Esophagus (tissue), 2 donors: ENCODE data around the gene SIRT3. TPM values are rescaled to one million over a fixed set of nuclear protein-coding genes. Genes with fewer than 3 reads are reported as not detected.
A peak's percentile ranks its signal among the peaks of the same experiment; 100 is the strongest.
"Not testable (repeated sequence)": the region's sequence is repeated elsewhere in the genome, so short reads cannot be mapped to it uniquely, and the experiment has no call there.

Experiments
- H3K27ac ChIP-seq, 2 donors: one replicate each; pipeline ENCODE4 v1.5.1; 2013; ENCODE audit warnings: low read depth in 2 of 2, mild to moderate bottlenecking in 2 of 2, inconsistent platforms in 1 of 2, low read length in 1 of 2, moderate library complexity in 1 of 2
- H3K27me3 ChIP-seq, 2 donors: one replicate each; pipeline ENCODE4 v1.6.1; 2013; ENCODE audit warnings: low read length in 2 of 2, control low read depth in 1 of 2, mild to moderate bottlenecking in 1 of 2; ENCODE audit not compliant: insufficient read depth in 2 of 2, control insufficient read depth in 1 of 2
- H3K36me3 ChIP-seq, 2 donors: one replicate each; pipeline ENCODE4 v1.6.1; 2013; ENCODE audit warnings: low read length in 1 of 2; ENCODE audit not compliant: control insufficient read depth in 2 of 2, insufficient read depth in 2 of 2
- H3K4me1 ChIP-seq, 2 donors: one replicate each; pipeline ENCODE4 v1.6.1; 2013; ENCODE audit warnings: low read length in 1 of 2; ENCODE audit not compliant: control insufficient read depth in 2 of 2, insufficient read depth in 2 of 2
- H3K4me3 ChIP-seq, 2 donors: one replicate each; pipeline ENCODE4 v1.5.1; 2013; ENCODE audit warnings: low read length in 2 of 2, mild to moderate bottlenecking in 2 of 2, low read depth in 1 of 2, moderate library complexity in 1 of 2
- H3K9me3 ChIP-seq, 2 donors: one replicate each; pipeline ENCODE4 v1.6.1; 2013; ENCODE audit warnings: mild to moderate bottlenecking in 2 of 2, low read depth in 1 of 2, low read length in 1 of 2, moderate library complexity in 1 of 2; ENCODE audit not compliant: control insufficient read depth in 2 of 2, insufficient read depth in 1 of 2
- WGBS, 2 donors: extraction: QIAGEN DNeasy Blood & Tissue Kit; methylation state at CpG; one replicate each; pipeline ENCODE4 v1.1.7; 2013; 5-methylcytosine and 5-hydroxymethylcytosine counted together
- polyA plus RNA-seq, 2 donors: library from polyadenylated mRNA; stranded (reverse); fragments of 200-250 nt; gene quantifications; one replicate each; pipeline ENCODE4 v1.2.3, GENCODE V29; 2013
- donor health status: healthy with polysubstance abuse.
- donor health status: Bipolar disorder and iron deficiency.

Gene SIRT3
- polyA plus RNA-seq, 2 donors: 7.9 to 13.5 TPM

GRCh38 chr11:270451-271318 lies 34.5 kb upstream of the SIRT3 start:
- H3K4me1 ChIP-seq: peaks cover 0 to 6% of the 10 kb centered on the region in 2 donors
- H3K27ac ChIP-seq: peak overlapping the region in 1 of 2 donors; percentile 16
- WGBS, 2 donors: 76 to 88% methylated on average over 18 of the region's 18 CpGs

GRCh38 chr11:269146-269890 lies 33.2 kb upstream of the SIRT3 start:
- Histone ChIP-seq H3K4me3 (no peak overlapping the region), H3K27ac (peak overlapping the region; percentile 1 to 67), H3K4me1 (peaks cover 0 to 6% of the 10 kb centered on the region in 2 donors), H3K36me3 (no peaks in the 10 kb centered on the region), H3K27me3 (no peaks in the 10 kb centered on the region), H3K9me3 (no peaks in the 10 kb centered on the region)
- WGBS, 2 donors: 47 to 57% methylated on average over 21 of the region's 21 CpGs

More at GRCh38 chr11:270451-271318, 34.5 kb upstream of the SIRT3 start:
- no peaks in the 10 kb centered on the region for H3K36me3 ChIP-seq
- H3K27me3 ChIP-seq: no peaks in the 10 kb centered on the region
- H3K4me3 ChIP-seq: no peak overlapping the region
- no peaks in the 10 kb centered on the region for H3K9me3 ChIP-seq

GRCh38 chr11:268716-269145 lies 32.6 kb upstream of the SIRT3 start:
- H3K4me3 ChIP-seq, H3K36me3 ChIP-seq, H3K4me1 ChIP-seq, H3K27me3 ChIP-seq, H3K9me3 ChIP-seq: not testable (repeated sequence)
- H3K27ac ChIP-seq: peak overlapping the region; percentile 54 to 81
- 44 to 51% methylated on average over 15 to 16 of the region's 16 CpGs for WGBS, 2 donors

- peak overlapping the region; percentile 53 to 81 for H3K27ac ChIP-seq
- H3K36me3 ChIP-seq: no peaks in the 10 kb centered on the region
- no peaks in the 10 kb centered on the region for H3K27me3 ChIP-seq
- WGBS, 2 donors: 31 to 37% methylated on average over 15 to 18 of the region's 18 CpGs
- H3K4me3 ChIP-seq: peak overlapping the region in 1 of 2 donors; percentile 38
- peaks cover 0 to 6% of the 10 kb centered on the region in 2 donors for H3K4me1 ChIP-seq
- H3K9me3 ChIP-seq: no peaks in the 10 kb centered on the region
These were observed 31.4 kb upstream of the SIRT3 start for GRCh38 chr11:267491-267994.

GRCh38 chr11:266676-267439 lies 30.7 kb upstream of the SIRT3 start:
- Histone ChIP-seq H3K4me1 (peaks cover 0 to 6% of the 10 kb centered on the region in 2 donors), H3K4me3 (no peak overlapping the region), H3K27me3 (no peaks in the 10 kb centered on the region), H3K9me3 (peaks cover 0 to 2% of the 10 kb centered on the region in 2 donors), H3K27ac (peak overlapping the region in 1 of 2 donors; percentile 24), H3K36me3 (no peaks in the 10 kb centered on the region)
- 81% methylated on average over 4 to 5 of the region's 13 CpGs for WGBS, 2 donors

- H3K9me3 ChIP-seq: peaks cover 0 to 2% of the 10 kb centered on the region in 2 donors
- no peak overlapping the region for H3K27ac ChIP-seq
- 89 to 91% methylated on average over 4 of the region's 4 CpGs for WGBS, 2 donors
These were observed 25.5 kb upstream of the SIRT3 start for GRCh38 chr11:261624-262023.

GRCh38 chr11:259413-259812 lies 23.3 kb upstream of the SIRT3 start:
- Histone ChIP-seq H3K4me3 (no peak overlapping the region), H3K27me3 (no peaks in the 10 kb centered on the region), H3K27ac (no peak overlapping the region), H3K4me1 (no peaks in the 10 kb centered on the region), H3K36me3 (no peaks in the 10 kb centered on the region), H3K9me3 (peaks cover 0 to 2% of the 10 kb centered on the region in 2 donors)
- 75 to 82% methylated on average over 10 of the region's 10 CpGs for WGBS, 2 donors

More at GRCh38 chr11:261624-262023, 25.5 kb upstream of the SIRT3 start:
- H3K36me3 ChIP-seq: no peaks in the 10 kb centered on the region
- H3K27me3 ChIP-seq: no peaks in the 10 kb centered on the region
- no peak overlapping the region for H3K4me3 ChIP-seq
- no peaks in the 10 kb centered on the region for H3K4me1 ChIP-seq

GRCh38 chr11:257766-258493 lies 21.8 kb upstream of the SIRT3 start:
- Histone ChIP-seq H3K4me3 (no peak overlapping the region), H3K4me1 (no peaks in the 10 kb centered on the region), H3K27me3 (no peaks in the 10 kb centered on the region), H3K27ac (no peak overlapping the region), H3K9me3 (peaks cover 0 to 2% of the 10 kb centered on the region in 2 donors), H3K36me3 (peaks cover 0 to 4% of the 10 kb centered on the region in 2 donors)
- 77 to 80% methylated on average over 15 of the region's 15 CpGs for WGBS, 2 donors
